Upper lobe of right lung (tissue), 1 donor: ENCODE measurements around the gene SRP68. TPM values are rescaled to one million over a fixed set of nuclear protein-coding genes. Genes with fewer than 3 reads are reported as not detected.

Experiments
- ATAC-seq: fragments of 200-7000 bp; cut with Tn5 transposase; one replicate; pipeline ENCODE4 v1.9.1; 2020; ENCODE audit warnings: mild to moderate bottlenecking, moderate library complexity
- DNase-seq: peaks from one replicate; pipeline ENCODE4 v3.0.0-alpha.2; 2020
- H3K27ac ChIP-seq: fragments of 200-600 bp; one replicate; pipeline ENCODE4 v1.8.0; 2022
- H3K27me3 ChIP-seq: fragments of 200-600 bp; one replicate; pipeline ENCODE4 v1.8.0; 2022; ENCODE audit warnings: mild to moderate bottlenecking
- H3K36me3 ChIP-seq: fragments of 200-600 bp; one replicate; pipeline ENCODE4 v1.8.0; 2022
- H3K4me1 ChIP-seq: fragments of 200-600 bp; one replicate; pipeline ENCODE4 v1.8.0; 2022
- H3K4me3 ChIP-seq: fragments of 200-600 bp; one replicate; pipeline ENCODE4 v1.8.0; 2022; ENCODE audit warnings: mild to moderate bottlenecking
- H3K9me3 ChIP-seq: fragments of 200-600 bp; one replicate; pipeline ENCODE4 v1.8.0; 2022
- CTCF ChIP-seq: fragments of 200-600 bp; IDR thresholded peaks from one replicate; pipeline ENCODE4 v1.8.0; 2022; ENCODE audit warnings: antibody characterized with exemption
- intact Hi-C: fragments of 100-400 bp; cut with DNase I; formaldehyde crosslinking; loops from one replicate; pipeline ENCODE4 v1.11.0; 2022
- total RNA-seq: library from RNA; stranded (reverse); fragmentation: NEBNext Ultra II Directional; extraction: Animal tissue kit (Norgen Biotek cat#: 25700); gene quantifications from one replicate; pipeline ENCODE4 v1.2.1, GENCODE V29; 2021
- donor health status: DM: no; HTN: yes; CAD: no; lungs with severe emphysema.

Gene SRP68
- total RNA-seq, 1 donor from 2014 or later: 74.9 TPM

GRCh38 chr17:76032780-76033108 lies 39.6 kb downstream of the SRP68 start:
- H3K27ac ChIP-seq: no peak overlapping the region
- no peak overlapping the region for H3K4me3 ChIP-seq
- ATAC-seq: no peak
- no peak for TF ChIP-seq CTCF
- H3K9me3 ChIP-seq: no peaks in the 10 kb centered on the region
- no peak for DNase-seq
- intact Hi-C loops: no loop called here
- H3K36me3 ChIP-seq: peaks cover under 1% of the 10 kb centered on the region
- H3K27me3 ChIP-seq: no peaks in the 10 kb centered on the region
- peaks cover 14% of the 10 kb centered on the region for H3K4me1 ChIP-seq

- Histone ChIP-seq H3K4me1 (peaks cover 14% of the 10 kb centered on the region), H3K27ac (no peak overlapping the region), H3K36me3 (no peaks in the 10 kb centered on the region), H3K4me3 (no peak overlapping the region), H3K27me3 (no peaks in the 10 kb centered on the region), H3K9me3 (no peaks in the 10 kb centered on the region)
- ATAC-seq: peak; percentile 4
- intact Hi-C loops: no loop called here
- DNase-seq: no peak
- TF ChIP-seq CTCF: peak; percentile 17
Measured at GRCh38 chr17:76032073-76032779, 40.1 kb downstream of the SRP68 start.

- intact Hi-C loops: no loop called here
- H3K4me3 ChIP-seq: peak within 1 kb of the TSS; percentile 48
Measured at GRCh38 chr17:76027159-76027839, 45.0 kb downstream of the SRP68 start, which contains the start of gene EVPL. Gene EVPL, minus strand, starts transcription at chr17:76027306. Its CDS starts 108 bp downstream, at chr17:76027198.

GRCh38 chr17:76026714-76027158 lies 45.6 kb downstream of the SRP68 start:
- ATAC-seq: peak; percentile 76
- peak overlapping the region; percentile 56 for H3K27ac ChIP-seq

More at GRCh38 chr17:76027159-76027839, 45.0 kb downstream of the SRP68 start, which contains the start of gene EVPL:
- H3K27me3 ChIP-seq: no peaks in the 10 kb centered on the region
- TF ChIP-seq CTCF: no peak
- no peaks in the 10 kb centered on the region for H3K9me3 ChIP-seq
- ATAC-seq (peak; percentile 92), DNase-seq (peak; percentile 95)
- H3K27ac ChIP-seq: peak within 1 kb of the TSS; percentile 56
- peaks cover 10% of the 10 kb centered on the region for H3K36me3 ChIP-seq
- peaks cover 14% of the 10 kb centered on the region for H3K4me1 ChIP-seq

GRCh38 chr17:76025294-76025693 lies 47.0 kb downstream of the SRP68 start:
- DNase-seq (no peak), ATAC-seq (no peak)
- TF ChIP-seq CTCF: no peak
- H3K36me3 ChIP-seq: peaks cover 10% of the 10 kb centered on the region
- peak overlapping the region; percentile 13 for H3K27ac ChIP-seq
- H3K27me3 ChIP-seq: no peaks in the 10 kb centered on the region
- intact Hi-C loops: no loop called here
- H3K9me3 ChIP-seq: no peaks in the 10 kb centered on the region
- peaks cover 14% of the 10 kb centered on the region for H3K4me1 ChIP-seq
- H3K4me3 ChIP-seq: peak overlapping the region; percentile 48

More at GRCh38 chr17:76026714-76027158, 45.6 kb downstream of the SRP68 start:
- Histone ChIP-seq H3K36me3 (peaks cover 10% of the 10 kb centered on the region), H3K4me3 (peak overlapping the region; percentile 48), H3K4me1 (peaks cover 14% of the 10 kb centered on the region), H3K9me3 (no peaks in the 10 kb centered on the region), H3K27me3 (no peaks in the 10 kb centered on the region)
- peak; percentile 14 for TF ChIP-seq CTCF
- peak; percentile 85 for DNase-seq
- intact Hi-C loops: no loop called here
